ENCODE measurements around the gene KIAA0930.

DNA sequence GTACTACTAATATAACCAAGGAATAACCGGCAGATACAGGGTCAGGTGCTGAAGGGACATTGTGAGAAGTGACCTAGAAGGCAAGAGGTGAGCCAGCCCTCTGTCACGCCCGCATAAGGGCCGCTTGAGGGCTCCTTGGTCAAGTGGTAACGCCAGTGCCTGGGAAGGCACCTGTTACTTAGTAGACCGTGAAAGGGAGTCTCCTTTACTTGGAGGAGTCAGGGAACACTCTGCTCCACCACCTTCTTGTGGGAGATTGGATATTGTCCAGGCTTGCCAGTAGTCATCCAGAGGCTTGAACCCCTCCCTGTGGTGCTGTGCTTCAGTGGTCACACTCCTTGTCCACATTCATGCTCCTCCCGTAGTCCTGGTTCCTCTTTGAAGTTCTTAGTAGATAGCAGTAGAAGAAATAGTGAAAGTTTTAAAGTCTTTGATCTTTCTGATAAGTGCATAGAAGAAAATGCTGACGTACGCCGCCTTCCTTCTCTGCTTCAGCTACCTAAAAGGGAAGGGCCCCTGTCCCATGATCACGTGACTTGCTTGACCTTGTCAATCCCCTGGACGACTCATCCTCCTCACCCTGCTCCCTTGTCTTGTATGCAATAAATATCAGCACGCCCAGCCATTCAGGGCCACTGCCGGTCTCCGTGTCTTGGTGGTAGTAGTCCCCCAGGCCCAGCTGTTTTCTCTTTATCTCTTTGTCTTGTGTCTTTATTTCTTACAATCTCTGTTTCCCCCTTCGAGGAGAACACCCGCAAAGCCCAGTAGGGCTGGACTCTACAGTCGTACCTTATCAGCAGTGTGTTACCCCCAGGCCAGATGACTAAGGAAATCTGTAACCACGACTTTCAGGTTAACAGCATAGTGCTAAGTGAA, 70.9 kb downstream of the KIAA0930 start:
- no peak for TF ChIP-seq TAF1 (IDR thresholded peaks at IDR 0.05; ENCODE audit: low read depth)
- TF ChIP-seq TEAD4 (IDR thresholded peaks at IDR 0.05), result no peak
- TF ChIP-seq, protein P1, sequence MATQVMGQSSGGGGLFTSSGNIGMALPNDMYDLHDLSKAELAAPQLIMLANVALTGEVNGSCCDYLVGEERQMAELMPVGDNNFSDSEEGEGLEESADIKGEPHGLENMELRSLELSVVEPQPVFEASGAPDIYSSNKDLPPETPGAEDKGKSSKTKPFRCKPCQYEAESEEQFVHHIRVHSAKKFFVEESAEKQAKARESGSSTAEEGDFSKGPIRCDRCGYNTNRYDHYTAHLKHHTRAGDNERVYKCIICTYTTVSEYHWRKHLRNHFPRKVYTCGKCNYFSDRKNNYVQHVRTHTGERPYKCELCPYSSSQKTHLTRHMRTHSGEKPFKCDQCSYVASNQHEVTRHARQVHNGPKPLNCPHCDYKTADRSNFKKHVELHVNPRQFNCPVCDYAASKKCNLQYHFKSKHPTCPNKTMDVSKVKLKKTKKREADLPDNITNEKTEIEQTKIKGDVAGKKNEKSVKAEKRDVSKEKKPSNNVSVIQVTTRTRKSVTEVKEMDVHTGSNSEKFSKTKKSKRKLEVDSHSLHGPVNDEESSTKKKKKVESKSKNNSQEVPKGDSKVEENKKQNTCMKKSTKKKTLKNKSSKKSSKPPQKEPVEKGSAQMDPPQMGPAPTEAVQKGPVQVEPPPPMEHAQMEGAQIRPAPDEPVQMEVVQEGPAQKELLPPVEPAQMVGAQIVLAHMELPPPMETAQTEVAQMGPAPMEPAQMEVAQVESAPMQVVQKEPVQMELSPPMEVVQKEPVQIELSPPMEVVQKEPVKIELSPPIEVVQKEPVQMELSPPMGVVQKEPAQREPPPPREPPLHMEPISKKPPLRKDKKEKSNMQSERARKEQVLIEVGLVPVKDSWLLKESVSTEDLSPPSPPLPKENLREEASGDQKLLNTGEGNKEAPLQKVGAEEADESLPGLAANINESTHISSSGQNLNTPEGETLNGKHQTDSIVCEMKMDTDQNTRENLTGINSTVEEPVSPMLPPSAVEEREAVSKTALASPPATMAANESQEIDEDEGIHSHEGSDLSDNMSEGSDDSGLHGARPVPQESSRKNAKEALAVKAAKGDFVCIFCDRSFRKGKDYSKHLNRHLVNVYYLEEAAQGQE (IDR thresholded peaks at IDR 0.05; ENCODE audit: low read depth), result no peak
- TF ChIP-seq ZBTB7A (IDR thresholded peaks at IDR 0.05; ENCODE audit: low read depth), result no peak
- no peak for TF ChIP-seq EP300 (IDR thresholded peaks at IDR 0.05; ENCODE audit: borderline replicate concordance)
- TF ChIP-seq RAD21 (IDR thresholded peaks at IDR 0.05; ENCODE audit: low read depth), result no peak
- no peak for TF ChIP-seq EGR1 (IDR thresholded peaks at IDR 0.05)
- TF ChIP-seq FOXM1 (IDR thresholded peaks at IDR 0.05; ENCODE audit: borderline replicate concordance, low read depth), result no peak
- TF ChIP-seq YY1 (IDR thresholded peaks at IDR 0.05; ENCODE audit: low read depth), result no peak
